HG02798 (cell line): ENCODE measurements around the gene P2RX2.
"Not testable (repeated sequence)": the region's sequence is repeated elsewhere in the genome, so short reads cannot be mapped to it uniquely, and the experiment has no call there.

Experiments
- ATAC-seq: cut with Tn5 transposase; IDR thresholded peaks from one replicate; pipeline ENCODE4 v1.9.1; 2021; ENCODE audit warnings: mild to moderate bottlenecking; ENCODE audit not compliant: unreplicated experiment, poor library complexity

P2RX2 gene

GRCh38 chr12:132582582-132583410, 35.8 kb upstream of the P2RX2 start:
- ATAC-seq = no peak

DNA sequence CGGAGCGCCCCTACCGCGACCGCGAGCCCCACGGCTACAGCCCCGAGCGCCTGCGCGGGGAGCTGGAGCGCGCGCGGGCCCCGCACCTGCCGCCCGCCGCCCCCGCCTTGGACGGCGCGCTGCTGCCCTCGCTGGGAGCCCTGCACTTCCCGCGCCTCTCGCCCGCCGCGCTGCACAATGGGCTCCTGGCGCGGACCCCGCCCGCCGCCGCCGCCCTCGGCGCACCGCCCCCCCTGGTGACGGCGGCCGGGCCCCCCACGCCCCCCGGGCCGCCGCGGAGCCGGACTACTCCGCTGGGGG, 35.2 kb upstream of the P2RX2 start:
- ATAC-seq = no peak

DNA sequence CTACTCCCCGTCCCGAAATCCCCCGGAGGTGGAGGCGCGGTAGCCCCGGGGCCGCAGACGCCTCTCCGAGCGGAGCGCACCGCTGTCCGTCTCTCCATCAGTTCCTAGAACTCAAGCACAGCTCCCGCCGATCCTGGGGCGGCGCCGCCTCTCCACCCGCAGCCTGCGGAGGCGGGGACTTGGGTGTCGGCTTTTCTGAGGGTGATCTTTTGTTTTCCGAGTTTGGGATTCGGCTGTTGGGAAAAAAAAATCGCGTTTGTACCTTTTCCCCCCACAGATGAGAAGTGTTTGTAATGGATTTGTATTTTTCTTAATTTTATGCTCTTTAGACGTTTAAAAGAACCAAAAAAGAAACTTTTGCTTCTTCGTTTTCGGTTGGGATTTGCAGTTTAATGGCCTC, 34.8 kb upstream of the P2RX2 start:
- ATAC-seq = no peak

- ATAC-seq = no peak
Measured at GRCh38 chr12:132584429-132584828, 34.1 kb upstream of the P2RX2 start.

- no peak for ATAC-seq
Measured at GRCh38 chr12:132585177-132585576, 33.4 kb upstream of the P2RX2 start.

- no peak for ATAC-seq
Measured at GRCh38 chr12:132586929-132587328, 31.6 kb upstream of the P2RX2 start.

- no peak for ATAC-seq
Measured at GRCh38 chr12:132587781-132588180, 30.8 kb upstream of the P2RX2 start.

DNA sequence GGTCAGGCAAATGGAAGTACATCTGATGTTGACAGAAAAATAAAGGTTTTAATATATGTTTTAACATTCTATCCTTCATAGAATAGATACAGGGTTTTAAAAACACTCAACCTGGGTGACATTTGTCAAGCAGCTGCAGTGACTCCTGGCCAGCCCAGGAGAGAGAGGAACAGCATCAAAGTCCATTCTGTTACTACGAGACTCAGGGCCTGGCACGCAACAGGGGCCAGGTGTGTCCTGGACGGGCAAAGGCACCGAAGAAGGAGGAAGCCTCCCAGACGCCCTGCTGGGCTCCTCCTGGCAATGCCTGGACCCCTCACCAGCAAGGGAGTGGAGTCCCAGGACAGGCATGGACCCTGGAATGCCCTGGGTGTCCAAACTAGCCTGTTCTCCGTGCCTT, 30.3 kb upstream of the P2RX2 start:
- ATAC-seq = no peak

- ATAC-seq = no peak
Measured at GRCh38 chr12:132588821-132589669, 29.5 kb upstream of the P2RX2 start.

DNA sequence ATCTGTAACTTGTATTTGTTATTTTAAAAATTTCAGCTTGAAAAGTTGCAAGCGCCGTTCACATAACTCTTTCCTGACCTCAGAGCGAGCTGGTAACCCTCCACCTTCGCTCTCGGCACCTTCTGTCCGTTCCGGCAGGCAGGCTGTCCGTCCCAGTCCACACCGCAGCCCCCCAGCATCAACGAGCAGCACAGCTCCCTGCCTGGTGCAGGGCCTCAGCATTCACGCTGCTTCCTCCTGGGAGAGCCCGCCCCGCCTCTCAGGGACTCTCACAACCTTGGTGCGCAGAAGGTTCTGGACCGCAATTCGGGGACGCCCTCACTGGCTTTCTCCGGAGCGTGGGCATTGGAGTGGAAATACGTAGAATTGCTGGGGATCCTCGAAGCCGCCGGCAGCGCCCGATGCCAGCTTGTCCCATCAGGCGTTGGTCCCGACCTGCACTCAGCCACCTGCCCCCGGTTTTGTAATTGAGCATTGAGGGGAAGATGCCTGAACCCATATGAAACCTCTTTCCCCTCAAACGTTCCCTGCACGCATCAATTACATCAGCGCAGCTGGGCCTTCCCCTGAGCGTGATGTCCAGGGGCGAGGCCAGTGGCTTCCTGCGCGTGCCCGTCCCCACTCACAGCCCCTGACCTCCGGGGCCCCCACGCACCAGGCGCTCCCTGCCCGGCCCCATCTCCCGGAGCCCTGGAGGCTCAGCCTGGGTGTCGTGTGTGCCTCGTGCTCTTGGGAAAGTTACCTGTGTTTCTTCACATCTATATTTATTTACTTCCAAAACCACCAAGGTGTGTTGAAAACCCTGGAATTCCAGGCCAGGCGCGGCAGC, 27.3 kb upstream of the P2RX2 start:
- no peak for ATAC-seq

DNA sequence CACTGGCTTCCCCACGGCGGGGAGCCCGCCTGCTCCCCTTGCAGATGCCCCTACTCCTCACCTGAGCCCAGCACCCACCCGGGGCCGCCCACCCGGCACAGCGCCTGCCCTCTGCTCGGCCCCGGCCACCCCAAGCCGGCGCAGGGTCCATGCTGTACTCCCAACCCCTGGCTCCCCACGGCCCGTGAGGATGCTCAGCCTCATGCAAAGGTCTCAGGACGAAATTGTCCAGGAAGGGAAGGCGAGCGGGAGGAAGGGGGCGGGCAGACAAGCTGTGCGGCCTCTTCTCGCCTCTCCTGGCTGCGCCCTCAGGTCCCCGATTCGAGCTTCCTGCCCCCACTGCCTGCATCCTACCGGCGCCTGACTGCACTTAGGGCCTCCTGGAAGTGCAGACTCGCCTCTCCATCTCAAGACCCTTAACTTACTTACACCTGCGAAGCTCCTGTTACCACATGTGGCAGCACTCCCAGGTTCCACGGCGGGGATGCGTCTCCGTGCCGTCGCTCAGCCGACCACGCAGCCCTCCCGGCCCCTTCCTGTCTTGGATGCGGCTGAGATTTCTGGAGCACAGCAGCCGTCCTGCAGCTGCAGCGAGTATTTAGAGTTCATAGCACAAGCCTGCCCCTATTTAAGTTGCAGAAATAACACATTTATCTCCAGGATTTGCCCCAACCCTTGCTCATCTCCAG, 26.1 kb upstream of the P2RX2 start:
- ATAC-seq = no peak

DNA sequence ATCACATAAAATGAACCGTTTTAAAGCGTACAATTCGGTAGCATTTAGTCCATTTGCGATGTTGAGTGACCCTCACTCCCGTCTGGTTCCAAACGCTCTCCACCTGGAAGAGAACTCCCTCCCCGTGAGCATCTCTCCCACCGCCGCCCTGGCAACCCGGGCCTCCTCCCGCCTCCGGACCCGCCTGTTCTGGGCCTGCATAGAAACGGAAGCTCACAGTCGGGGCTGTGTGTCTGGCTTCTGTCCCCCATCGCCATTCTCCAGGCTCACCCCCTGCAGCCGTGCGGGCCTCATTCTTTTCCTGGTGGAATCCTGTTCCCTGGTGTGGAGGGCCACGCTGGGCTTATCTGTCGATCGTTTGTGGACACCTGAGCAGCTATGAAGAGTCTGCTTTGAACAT, 25.5 kb upstream of the P2RX2 start:
- no peak for ATAC-seq

DNA sequence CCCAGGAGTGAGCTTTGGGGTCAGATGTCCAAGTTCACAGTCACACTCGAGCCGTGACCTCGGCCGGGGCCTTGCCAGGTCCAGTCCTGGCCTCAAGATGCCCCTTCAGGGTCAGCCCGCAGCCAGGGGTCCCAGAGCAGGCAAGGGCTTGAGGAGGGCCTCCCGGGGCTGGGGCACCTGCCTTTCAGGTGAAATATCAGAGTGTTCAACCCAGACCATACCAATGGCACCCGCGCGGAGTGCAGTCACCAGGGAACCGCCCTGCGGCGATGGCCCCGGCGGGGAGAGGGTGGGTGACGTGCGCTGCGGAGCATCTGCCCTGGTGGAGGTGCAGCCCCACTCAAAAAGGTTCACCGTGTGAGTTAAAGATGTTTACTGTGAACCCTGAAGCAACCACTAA, 25.1 kb upstream of the P2RX2 start:
- ATAC-seq = no peak

DNA sequence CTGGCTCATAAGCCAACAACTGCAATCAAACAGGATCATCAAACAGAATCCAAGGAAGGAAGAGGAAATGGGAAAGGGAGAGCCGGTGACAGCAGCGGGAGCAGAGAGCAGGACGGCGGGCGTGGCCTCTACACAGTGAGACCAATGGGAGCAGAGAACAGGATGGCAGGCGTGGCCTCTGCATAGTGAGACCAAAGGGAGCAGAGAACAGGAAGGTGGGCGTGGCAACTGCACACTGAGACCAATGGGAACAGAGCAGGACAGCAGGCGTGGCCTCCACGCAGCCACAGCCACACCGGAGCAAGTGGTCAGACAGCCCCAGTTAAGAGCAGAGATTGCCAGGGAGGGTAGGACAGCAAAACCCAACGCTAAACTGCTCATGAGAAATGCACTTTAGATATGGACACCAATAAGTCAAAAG, 24.6 kb upstream of the P2RX2 start:
- peak; percentile 38 for ATAC-seq

GRCh38 chr12:132595183-132595582, 23.4 kb upstream of the P2RX2 start:
- ATAC-seq = no peak

DNA sequence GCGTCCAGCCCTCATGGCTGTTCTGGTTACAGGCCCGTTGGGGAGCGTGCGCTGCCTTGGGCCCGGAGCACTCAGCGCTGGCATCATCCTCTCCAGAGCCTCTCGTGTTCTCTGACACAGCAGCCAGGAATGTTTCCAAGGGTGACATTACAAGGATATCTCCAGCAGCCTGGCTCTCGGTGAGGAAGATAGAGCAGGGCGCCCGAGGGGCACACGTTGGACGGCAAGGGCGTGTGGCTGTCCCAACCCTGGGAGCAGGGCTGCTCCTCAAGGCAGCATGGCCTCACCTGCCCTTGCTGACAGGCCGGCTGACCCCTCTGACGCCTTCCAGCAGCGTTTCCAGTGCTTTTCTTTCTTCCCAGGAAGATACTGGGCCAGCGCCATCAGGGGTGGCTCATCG, 22.6 kb upstream of the P2RX2 start:
- ATAC-seq = no peak

DNA sequence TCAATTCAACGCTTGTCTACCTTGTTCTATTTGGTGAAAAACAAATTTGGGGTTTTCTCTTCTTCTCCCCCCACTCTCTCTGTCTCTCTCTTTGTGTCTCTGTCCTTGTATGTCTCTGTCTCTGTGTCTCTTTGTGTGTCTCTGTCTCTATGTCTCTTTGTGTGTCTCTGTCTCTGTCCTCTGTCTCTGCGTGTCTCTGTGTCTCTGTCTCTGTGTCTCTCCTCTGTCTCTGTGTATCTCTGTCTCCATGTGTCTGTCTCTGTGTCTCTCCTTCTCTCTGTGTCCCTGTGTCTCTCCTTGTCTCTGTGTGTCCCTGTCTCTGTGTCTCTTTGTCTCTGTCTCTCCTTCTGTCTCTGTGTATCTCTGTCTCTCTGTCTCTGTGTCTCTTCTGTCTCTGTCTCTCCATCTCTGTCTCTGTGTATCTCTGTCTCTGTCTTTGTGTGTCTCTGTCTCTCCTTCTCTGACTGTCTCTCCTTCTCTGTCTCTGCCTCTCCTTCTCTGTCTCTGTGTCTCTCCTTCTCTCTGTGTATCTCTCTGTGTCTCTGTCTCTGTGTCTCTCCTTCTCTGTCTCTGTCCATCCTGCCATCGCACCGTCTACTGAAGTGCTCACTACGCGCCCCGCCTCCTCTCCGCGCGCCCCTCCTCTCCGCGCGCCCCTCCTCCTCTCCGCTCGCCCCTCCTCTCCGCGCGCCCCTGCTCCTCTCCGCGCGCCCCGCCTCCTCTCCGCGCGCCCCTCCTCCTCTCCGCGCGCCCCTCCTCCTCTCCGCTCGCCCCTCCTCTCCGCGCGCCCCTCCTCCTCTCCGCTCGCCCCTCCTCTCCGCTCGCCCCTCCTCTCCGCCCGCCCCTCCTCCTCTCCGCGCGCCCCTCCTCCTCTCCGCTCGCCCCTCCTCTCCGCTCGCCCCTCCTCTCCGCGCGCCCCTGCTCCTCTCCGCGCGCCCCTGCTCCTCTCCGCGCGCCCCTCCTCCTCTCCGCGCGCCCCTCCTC, 21.0 kb upstream of the P2RX2 start:
- ATAC-seq = no peak

DNA sequence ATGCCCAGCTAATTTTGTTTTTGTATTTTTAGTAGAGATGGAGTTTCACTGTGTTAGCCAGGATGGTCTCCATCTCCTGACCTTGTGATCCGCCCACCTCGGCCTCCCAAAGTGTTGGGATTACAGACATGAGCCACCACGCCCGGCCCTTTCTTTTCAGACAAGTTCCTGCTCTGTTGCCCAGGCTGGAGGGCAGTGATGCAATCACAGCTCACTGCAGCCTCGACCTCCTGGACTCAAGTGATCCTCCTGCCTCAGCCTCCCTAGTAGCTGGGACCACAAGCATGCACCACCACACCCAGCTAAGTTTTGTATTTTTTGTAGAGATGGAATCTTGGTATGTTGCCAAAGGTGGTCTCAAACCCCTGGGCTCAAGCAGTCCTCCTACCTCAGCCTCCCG, 19.1 kb upstream of the P2RX2 start:
- ATAC-seq = not testable (repeated sequence)
